HepG2 (cell line): ENCODE data around the gene TNFAIP1. TPM values are rescaled to one million over a fixed set of nuclear protein-coding genes. Genes with fewer than 3 reads are reported as not detected.

ENCODE experiments used
- ATM ChIP-seq: fragments of 450-650 bp; IDR thresholded peaks from 2 replicates; pipeline ENCODE4 v1.7.1; 2017; ENCODE audit warnings: mild to moderate bottlenecking, borderline replicate concordance
- CBX5 ChIP-seq: sonication (generic); formaldehyde crosslinking; IDR thresholded peaks from 2 replicates; pipeline ENCODE4 v1.4.0; 2020; ENCODE audit warnings: missing genetic modification reagents, borderline replicate concordance
- HOXA9 ChIP-seq: sonication (generic); formaldehyde crosslinking; IDR thresholded peaks from 2 replicates; pipeline ENCODE4 v1.8.1; 2022; ENCODE audit warnings: missing genetic modification reagents, mild to moderate bottlenecking, moderate library complexity, borderline replicate concordance
- KAT2B ChIP-seq: fragments of 150-350 bp; IDR thresholded peaks from 2 replicates; pipeline ENCODE4 v1.6.1; 2014; ENCODE audit warnings: low read depth, low read length, borderline replicate concordance
- MED8 ChIP-seq: sonication (generic); formaldehyde crosslinking; IDR thresholded peaks from 2 replicates; pipeline ENCODE4 v1.8.1; 2023; ENCODE audit warnings: mild to moderate bottlenecking, missing genetic modification reagents; ENCODE audit not compliant: insufficient replicate concordance
- NFE2 ChIP-seq: sonication (generic); formaldehyde crosslinking; IDR thresholded peaks from 2 replicates; pipeline ENCODE4 v1.4.0; 2020; ENCODE audit warnings: missing genetic modification reagents
- PRPF4 ChIP-seq: fragments of 200-400 bp; formaldehyde crosslinking; IDR thresholded peaks from 2 replicates; pipeline ENCODE4 v1.6.1; 2016; ENCODE audit warnings: low read length, low read depth; ENCODE audit not compliant: poor library complexity, severe bottlenecking
- RAD51 ChIP-seq: fragments of 450-650 bp; IDR thresholded peaks from 2 replicates; pipeline ENCODE4 v1.6.1; 2016; ENCODE audit warnings: borderline replicate concordance
- SCMH1 ChIP-seq: sonication (generic); formaldehyde crosslinking; IDR thresholded peaks from 2 replicates; pipeline ENCODE4 v1.9.0; 2021; ENCODE audit warnings: missing genetic modification reagents, mild to moderate bottlenecking, borderline replicate concordance
- SP5 ChIP-seq: IDR thresholded peaks from 2 replicates; pipeline ENCODE4 v1.6.1; 2016; ENCODE audit warnings: low read depth, borderline replicate concordance
- ZNF260 ChIP-seq: sonication (generic); formaldehyde crosslinking; IDR thresholded peaks from 2 replicates; pipeline ENCODE4 v1.4.0; 2020; ENCODE audit warnings: missing genetic modification reagents, low read depth, mild to moderate bottlenecking, borderline replicate concordance
- ZNF275 ChIP-seq: sonication (generic); formaldehyde crosslinking; IDR thresholded peaks from 2 replicates; pipeline ENCODE4 v1.8.0; 2022; ENCODE audit warnings: missing genetic modification reagents, mild to moderate bottlenecking, inconsistent platforms, borderline replicate concordance
- ZNF280B ChIP-seq: sonication (generic); formaldehyde crosslinking; IDR thresholded peaks from 2 replicates; pipeline ENCODE4 v1.5.0; 2020; ENCODE audit warnings: missing genetic modification reagents, mild to moderate bottlenecking, borderline replicate concordance
- ZNF446 ChIP-seq: sonication (generic); formaldehyde crosslinking; IDR thresholded peaks from 2 replicates; pipeline ENCODE4 v1.5.0; 2020; ENCODE audit warnings: mild to moderate bottlenecking, missing genetic modification reagents
- ZNF558 ChIP-seq: sonication (generic); formaldehyde crosslinking; IDR thresholded peaks from 2 replicates; pipeline ENCODE4 v1.9.0; 2022; ENCODE audit warnings: mild to moderate bottlenecking, missing genetic modification reagents, borderline replicate concordance
- ZNF782 ChIP-seq: sonication (generic); formaldehyde crosslinking; IDR thresholded peaks from 2 replicates; pipeline ENCODE4 v1.4.0; 2020; ENCODE audit warnings: missing genetic modification reagents, mild to moderate bottlenecking, borderline replicate concordance
- ZSCAN29 ChIP-seq: sonication (generic); formaldehyde crosslinking; conservative IDR thresholded peaks from 2 replicates; pipeline ENCODE4 v1.4.0; 2020; ENCODE audit warnings: mild to moderate bottlenecking, missing genetic modification reagents
- polyA plus RNA-seq, 8 experiments: library from polyadenylated mRNA; depleted of rRNA in 3 of 8; stranded (reverse) in 7 of 8; unstranded in 1 of 8; fragments of >200 nt; fragmentation: Illumina TruSeq in 4 of 8; extraction: Trizol in 4 of 8; gene quantifications; 2 replicates each; pipeline versions ENCODE4 v1.2.1 to v1.2.3, GENCODE V29; 2011 to 2016; ENCODE audit warnings: low read depth in 4 of 8, missing spikeins in 1 of 8, mixed read lengths in 1 of 8; ENCODE audit not compliant: insufficient read depth in 1 of 8
- total RNA-seq, 5 experiments: library from RNA; depleted of rRNA; stranded (reverse); fragments of >200 nt; fragmentation: Illumina TruSeq; extraction: Trizol; gene quantifications; 2 replicates each; pipeline ENCODE4 v1.2.3, GENCODE V29; 2016; ENCODE audit warnings: low read depth in 1 of 5
- TF ChIP-seq, protein P1 (sequence below): sonication (generic); formaldehyde crosslinking; IDR thresholded peaks from 2 replicates; pipeline ENCODE4 v1.5.0; 2020; ENCODE audit warnings: mild to moderate bottlenecking, missing genetic modification reagents, moderate library complexity
- TF ChIP-seq, protein P2 (sequence below): sonication (generic); formaldehyde crosslinking; IDR thresholded peaks from 2 replicates; pipeline ENCODE4 v1.4.0; 2020; ENCODE audit warnings: low read depth, missing genetic modification reagents
- TF ChIP-seq, protein P3 (sequence below): sonication (generic); formaldehyde crosslinking; IDR thresholded peaks from 2 replicates; pipeline ENCODE4 v1.4.0; 2020; ENCODE audit warnings: missing genetic modification reagents

Gene TNFAIP1
- total and polyA plus RNA-seq, 2 of the 13 experiments (the other 11 are each of a cell fraction or from before 2014, with no cell fraction given) = 17.5 to 40.6 TPM

- TF ChIP-seq, protein P1, sequence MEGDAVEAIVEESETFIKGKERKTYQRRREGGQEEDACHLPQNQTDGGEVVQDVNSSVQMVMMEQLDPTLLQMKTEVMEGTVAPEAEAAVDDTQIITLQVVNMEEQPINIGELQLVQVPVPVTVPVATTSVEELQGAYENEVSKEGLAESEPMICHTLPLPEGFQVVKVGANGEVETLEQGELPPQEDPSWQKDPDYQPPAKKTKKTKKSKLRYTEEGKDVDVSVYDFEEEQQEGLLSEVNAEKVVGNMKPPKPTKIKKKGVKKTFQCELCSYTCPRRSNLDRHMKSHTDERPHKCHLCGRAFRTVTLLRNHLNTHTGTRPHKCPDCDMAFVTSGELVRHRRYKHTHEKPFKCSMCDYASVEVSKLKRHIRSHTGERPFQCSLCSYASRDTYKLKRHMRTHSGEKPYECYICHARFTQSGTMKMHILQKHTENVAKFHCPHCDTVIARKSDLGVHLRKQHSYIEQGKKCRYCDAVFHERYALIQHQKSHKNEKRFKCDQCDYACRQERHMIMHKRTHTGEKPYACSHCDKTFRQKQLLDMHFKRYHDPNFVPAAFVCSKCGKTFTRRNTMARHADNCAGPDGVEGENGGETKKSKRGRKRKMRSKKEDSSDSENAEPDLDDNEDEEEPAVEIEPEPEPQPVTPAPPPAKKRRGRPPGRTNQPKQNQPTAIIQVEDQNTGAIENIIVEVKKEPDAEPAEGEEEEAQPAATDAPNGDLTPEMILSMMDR = peak; percentile 30; the same call in 1 of the 2 replicates
- TF ChIP-seq ZNF275 (CRISPR knock-in tag) (no peak), ZSCAN29 (CRISPR knock-in tag) (no peak), SP5 (peak; percentile 88), ZNF260 (CRISPR knock-in tag) (no peak), MED8 (CRISPR knock-in tag) (peak; percentile 88), NFE2 (CRISPR knock-in tag) (no peak), RAD51 (no peak), ZNF280B (CRISPR knock-in tag) (no peak), ZNF782 (CRISPR knock-in tag) (no peak; the same call in 1 of the 2 replicates), SCMH1 (no peak), ATM (no peak), ZNF446 (CRISPR knock-in tag) (no peak), CBX5 (peak; percentile 13; the same call in 1 of the 2 replicates), PRPF4 (no peak), HOXA9 (no peak), ZNF558 (CRISPR knock-in tag) (no peak), KAT2B (peak; percentile 52; the same call in 1 of the 2 replicates)
- TF ChIP-seq, protein P2, sequence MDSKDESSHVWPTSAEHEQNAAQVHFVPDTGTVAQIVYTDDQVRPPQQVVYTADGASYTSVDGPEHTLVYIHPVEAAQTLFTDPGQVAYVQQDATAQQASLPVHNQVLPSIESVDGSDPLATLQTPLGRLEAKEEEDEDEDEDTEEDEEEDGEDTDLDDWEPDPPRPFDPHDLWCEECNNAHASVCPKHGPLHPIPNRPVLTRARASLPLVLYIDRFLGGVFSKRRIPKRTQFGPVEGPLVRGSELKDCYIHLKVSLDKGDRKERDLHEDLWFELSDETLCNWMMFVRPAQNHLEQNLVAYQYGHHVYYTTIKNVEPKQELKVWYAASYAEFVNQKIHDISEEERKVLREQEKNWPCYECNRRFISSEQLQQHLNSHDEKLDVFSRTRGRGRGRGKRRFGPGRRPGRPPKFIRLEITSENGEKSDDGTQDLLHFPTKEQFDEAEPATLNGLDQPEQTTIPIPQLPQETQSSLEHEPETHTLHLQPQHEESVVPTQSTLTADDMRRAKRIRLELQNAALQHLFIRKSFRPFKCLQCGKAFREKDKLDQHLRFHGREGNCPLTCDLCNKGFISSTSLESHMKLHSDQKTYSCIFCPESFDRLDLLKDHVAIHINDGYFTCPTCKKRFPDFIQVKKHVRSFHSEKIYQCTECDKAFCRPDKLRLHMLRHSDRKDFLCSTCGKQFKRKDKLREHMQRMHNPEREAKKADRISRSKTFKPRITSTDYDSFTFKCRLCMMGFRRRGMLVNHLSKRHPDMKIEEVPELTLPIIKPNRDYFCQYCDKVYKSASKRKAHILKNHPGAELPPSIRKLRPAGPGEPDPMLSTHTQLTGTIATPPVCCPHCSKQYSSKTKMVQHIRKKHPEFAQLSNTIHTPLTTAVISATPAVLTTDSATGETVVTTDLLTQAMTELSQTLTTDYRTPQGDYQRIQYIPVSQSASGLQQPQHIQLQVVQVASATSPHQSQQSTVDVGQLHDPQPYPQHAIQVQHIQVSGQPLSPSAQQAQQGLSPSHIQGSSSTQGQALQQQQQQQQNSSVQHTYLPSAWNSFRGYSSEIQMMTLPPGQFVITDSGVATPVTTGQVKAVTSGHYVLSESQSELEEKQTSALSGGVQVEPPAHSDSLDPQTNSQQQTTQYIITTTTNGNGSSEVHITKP (CRISPR knock-in tag) = peak; percentile 80; the same call in 1 of the 2 replicates
- TF ChIP-seq, protein P3, sequence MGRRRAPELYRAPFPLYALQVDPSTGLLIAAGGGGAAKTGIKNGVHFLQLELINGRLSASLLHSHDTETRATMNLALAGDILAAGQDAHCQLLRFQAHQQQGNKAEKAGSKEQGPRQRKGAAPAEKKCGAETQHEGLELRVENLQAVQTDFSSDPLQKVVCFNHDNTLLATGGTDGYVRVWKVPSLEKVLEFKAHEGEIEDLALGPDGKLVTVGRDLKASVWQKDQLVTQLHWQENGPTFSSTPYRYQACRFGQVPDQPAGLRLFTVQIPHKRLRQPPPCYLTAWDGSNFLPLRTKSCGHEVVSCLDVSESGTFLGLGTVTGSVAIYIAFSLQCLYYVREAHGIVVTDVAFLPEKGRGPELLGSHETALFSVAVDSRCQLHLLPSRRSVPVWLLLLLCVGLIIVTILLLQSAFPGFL (CRISPR knock-in tag) = no peak
Observed at GRCh38 chr17:28368306-28368831, 32.8 kb downstream of the TNFAIP1 start (continued).
